Neuron (in vitro differentiated cells): Measurements from ENCODE around the gene KRTAP5-9.
"Not testable (repeated sequence)": the region's sequence is repeated elsewhere in the genome, so short reads cannot be mapped to it uniquely, and the experiment has no call there.

Experiments
- H2AFZ ChIP-seq: one replicate; pipeline ENCODE4 v1.6.1; 2013; ENCODE audit warnings: low read depth, mild to moderate bottlenecking, inconsistent platforms, low read length, moderate library complexity
- H3K27me3 ChIP-seq: one replicate; pipeline ENCODE4 v1.6.1; 2013; ENCODE audit warnings: low read length; ENCODE audit not compliant: insufficient read depth
- H3K36me3 ChIP-seq: one replicate; pipeline ENCODE4 v1.6.1; 2013; ENCODE audit warnings: low read length; ENCODE audit not compliant: insufficient read depth
- H3K4me1 ChIP-seq: one replicate; pipeline ENCODE4 v1.6.1; 2013; ENCODE audit warnings: low read length; ENCODE audit not compliant: insufficient read depth
- H3K4me3 ChIP-seq: 2 replicates; pipeline ENCODE4 v1.5.1; 2013; ENCODE audit warnings: mild to moderate bottlenecking, low read length, moderate library complexity
- H3K9me3 ChIP-seq: one replicate; pipeline ENCODE4 v1.6.1; 2013; ENCODE audit warnings: low read length

The KRTAP5-9 gene

DNA sequence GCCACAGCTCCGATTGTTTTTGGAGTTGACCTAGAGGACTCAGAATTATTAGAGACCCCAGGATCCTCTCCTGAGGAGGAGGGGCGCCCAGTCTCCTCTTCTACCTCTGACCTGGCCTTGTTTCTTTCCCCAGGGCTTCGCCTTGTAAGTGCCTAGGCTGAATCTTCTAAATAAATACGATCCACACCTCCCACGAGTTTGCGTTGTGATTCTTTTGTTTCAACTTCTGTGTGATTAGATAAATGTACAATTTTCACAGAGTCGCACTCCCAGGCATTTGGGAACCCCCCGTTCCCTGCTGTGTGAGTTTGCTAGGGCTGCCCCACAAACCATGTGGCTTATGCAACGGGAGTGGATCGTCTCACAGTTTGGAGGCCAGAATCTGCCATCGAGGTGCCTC is 9.2 kb upstream of the KRTAP5-9 start:
- no peaks in the 10 kb centered on the region for H3K36me3 ChIP-seq
- no peak overlapping the region for H3K4me3 ChIP-seq
- no peak overlapping the region for H2AFZ ChIP-seq
- peaks cover 7% of the 10 kb centered on the region for H3K27me3 ChIP-seq
- no peaks in the 10 kb centered on the region for H3K4me1 ChIP-seq
- H3K9me3 ChIP-seq: no peaks in the 10 kb centered on the region

DNA sequence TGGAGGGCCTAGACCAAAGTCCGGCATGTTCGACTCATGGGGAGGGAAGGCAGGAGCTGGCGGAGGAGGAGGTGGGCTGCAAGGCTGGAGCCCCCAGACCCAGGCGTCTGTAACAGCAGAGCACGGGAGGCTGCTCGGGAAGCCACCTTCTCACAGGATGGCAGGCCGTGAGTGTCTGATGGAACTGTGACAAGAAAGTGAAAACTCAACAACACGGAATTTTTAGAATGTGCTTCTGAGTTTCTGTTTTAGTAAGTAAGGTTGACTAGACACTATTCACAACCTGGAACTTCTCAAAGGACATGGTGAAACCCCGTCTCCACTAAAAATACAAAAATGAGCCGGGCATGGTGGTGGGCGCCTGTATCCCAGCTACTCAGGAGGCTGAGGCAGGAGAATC is 8.2 kb upstream of the KRTAP5-9 start:
- not testable (repeated sequence) for H3K4me3 ChIP-seq, H2AFZ ChIP-seq, H3K9me3 ChIP-seq, H3K36me3 ChIP-seq, H3K27me3 ChIP-seq, H3K4me1 ChIP-seq

DNA sequence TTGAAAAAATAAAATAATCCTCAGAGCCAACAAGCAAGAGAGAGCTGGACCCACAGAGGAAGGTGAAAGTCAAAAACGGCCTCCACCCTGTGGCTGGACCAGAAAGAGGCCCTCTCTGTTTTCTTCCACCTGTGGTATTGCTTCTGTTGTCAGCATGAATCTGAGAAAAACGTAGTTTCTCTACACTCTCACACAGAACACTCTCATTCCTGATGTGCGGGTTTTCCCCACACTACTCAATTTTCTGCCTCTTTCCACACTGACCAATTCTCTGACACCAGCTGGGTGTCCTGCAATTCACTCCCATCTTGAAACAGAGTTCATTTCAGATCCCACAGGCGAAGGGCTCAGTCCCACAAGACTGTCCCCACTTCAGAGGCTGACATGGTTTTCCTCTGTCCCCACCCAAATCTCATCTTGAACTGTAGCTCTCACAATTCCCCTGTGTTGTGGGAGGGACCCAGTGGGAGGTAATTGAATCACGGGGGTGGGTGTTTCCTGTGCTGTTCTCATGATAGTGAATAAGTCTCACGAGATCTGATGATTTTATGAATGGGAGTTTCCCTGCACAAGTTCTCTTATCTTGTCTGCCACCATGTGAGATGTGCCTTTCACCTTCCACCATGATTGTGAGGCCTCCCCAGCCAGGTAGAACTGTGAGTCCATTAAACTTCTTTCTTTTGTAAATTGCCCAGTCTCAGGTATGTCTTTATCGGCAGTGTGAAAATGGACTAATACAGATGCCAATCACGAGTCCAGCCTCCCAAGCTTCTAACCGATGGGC is 7.5 kb upstream of the KRTAP5-9 start:
- not testable (repeated sequence) for H3K4me1 ChIP-seq, H3K36me3 ChIP-seq, H3K9me3 ChIP-seq, H3K4me3 ChIP-seq, H3K27me3 ChIP-seq, H2AFZ ChIP-seq

DNA sequence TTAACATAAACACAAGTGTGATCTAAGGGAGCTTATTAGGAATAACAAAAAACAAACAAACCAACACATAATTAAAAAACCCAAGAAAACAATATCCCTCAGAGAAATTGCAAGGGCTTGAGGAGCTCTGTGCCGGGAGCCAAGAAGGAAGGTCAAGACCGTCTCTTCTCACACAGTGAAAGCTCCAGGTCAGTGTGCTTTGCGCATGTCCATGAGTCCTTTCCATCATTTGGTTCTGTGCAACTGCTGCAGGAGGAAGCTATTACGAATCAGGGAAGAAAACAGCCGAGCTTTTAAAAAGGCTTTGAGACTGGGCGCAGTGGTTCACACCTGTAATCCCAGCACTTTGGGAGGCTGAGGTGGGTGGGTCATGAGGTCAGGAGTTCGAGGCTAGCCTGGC is 5.8 kb upstream of the KRTAP5-9 start:
- Histone ChIP-seq H3K36me3 (no peaks in the 10 kb centered on the region), H3K27me3 (peaks cover 7% of the 10 kb centered on the region), H2AFZ (no peak overlapping the region), H3K4me1 (no peaks in the 10 kb centered on the region), H3K9me3 (no peaks in the 10 kb centered on the region), H3K4me3 (no peak overlapping the region)

DNA sequence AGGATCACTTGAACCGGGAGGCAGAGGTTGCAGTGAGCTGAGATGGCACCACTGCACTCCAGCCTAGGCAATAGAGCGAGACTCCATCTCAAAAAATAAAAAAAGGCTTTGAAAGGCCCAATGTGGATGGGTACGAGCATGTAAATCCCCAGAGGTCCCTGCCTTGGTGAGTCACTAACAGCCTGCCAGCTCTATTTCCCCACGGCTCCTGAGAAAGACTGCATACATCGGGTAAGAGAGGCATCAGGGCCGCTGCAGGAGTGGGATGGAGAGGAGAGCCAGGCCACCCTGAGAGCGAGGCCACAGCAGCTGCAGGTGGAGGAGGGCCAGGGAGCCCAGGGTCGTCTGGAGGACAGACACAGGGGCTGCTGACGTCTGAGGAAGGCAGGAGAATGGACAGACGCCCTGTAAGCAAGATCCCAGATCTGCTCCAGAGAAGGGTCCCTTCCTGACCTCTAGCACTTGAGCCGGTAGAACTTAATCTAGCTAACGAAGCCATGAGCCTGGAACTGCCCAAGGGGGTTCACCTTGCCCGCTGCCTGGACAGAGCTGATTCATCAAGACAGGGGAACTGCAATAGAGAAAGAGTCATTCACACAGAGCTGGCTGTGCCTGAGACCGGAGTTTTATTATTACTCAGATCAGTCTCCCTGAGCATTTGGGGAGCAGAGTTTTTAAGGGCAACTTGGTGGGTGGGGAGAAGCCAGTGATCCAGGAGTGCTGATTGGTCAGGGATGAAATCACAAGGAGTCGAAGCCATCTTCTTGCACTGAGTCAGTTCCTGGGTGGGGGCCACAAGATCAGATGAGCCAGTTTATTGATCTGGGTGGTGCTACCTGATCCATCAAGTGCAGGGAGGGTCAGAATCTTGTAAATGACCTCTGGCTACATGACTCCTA is 5.1 kb upstream of the KRTAP5-9 start:
- Histone ChIP-seq H3K27me3 (peaks cover 7% of the 10 kb centered on the region), H3K9me3 (no peaks in the 10 kb centered on the region), H3K4me1 (no peaks in the 10 kb centered on the region), H2AFZ (no peak overlapping the region), H3K36me3 (no peaks in the 10 kb centered on the region), H3K4me3 (no peak overlapping the region)

DNA sequence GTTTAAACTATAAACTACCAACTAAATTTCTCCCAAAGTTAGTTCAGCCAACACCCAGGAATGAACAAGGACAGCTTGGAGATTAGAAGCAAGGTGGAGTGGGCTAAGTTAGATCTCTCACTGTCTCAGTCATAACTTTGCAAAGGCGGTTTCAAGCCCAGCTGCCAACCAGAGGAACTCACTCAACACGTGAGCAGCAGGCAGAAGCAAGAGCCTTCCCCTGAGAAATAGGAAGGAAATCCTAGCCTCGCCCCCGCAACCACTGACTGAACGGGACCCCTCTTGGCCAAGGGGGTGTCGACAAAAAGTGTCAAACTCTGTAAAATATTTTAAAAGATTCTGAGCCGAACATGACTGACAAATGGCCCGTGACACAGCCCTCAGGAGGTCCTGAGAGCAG is 4.4 kb upstream of the KRTAP5-9 start:
- Histone ChIP-seq H3K9me3 (no peaks in the 10 kb centered on the region), H3K4me3 (no peak overlapping the region), H2AFZ (no peak overlapping the region), H3K4me1 (no peaks in the 10 kb centered on the region), H3K36me3 (no peaks in the 10 kb centered on the region), H3K27me3 (peaks cover 7% of the 10 kb centered on the region)

DNA sequence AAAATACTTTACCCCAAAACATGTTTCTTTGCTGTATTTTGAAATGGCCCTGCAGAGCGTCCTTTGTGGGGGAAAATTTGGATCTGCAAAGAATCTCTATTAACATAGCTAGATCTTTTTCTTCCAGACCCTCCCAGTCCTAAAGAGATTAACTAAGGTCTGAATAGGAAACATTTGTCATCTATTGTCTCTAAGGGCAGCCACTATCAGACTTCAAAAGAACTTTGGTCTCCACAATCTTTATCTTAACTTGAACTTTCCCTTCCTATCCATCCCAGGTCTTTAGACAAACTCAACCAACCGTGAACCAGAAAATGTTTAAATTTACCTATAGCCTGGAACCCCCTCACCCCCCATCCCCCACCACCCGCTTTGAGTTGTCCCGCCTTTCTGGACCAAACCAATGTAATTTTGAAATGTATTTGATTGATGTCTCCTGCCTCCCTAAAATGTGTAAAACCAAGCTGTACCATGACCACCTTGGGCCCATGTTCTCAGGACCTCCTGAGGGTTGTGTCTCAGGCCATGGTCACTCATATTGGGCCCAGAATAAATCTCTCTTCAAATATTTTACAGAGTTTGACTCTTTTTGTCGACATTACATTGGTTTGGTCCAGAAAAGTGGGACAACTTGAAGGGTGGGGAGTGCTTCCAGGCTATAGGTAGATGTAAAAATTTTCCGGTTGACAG is 3.5 kb upstream of the KRTAP5-9 start:
- Histone ChIP-seq H3K36me3 (no peaks in the 10 kb centered on the region), H3K27me3 (peaks cover 2% of the 10 kb centered on the region), H3K4me1 (no peaks in the 10 kb centered on the region), H2AFZ (no peak overlapping the region), H3K9me3 (no peaks in the 10 kb centered on the region), H3K4me3 (no peak overlapping the region)

DNA sequence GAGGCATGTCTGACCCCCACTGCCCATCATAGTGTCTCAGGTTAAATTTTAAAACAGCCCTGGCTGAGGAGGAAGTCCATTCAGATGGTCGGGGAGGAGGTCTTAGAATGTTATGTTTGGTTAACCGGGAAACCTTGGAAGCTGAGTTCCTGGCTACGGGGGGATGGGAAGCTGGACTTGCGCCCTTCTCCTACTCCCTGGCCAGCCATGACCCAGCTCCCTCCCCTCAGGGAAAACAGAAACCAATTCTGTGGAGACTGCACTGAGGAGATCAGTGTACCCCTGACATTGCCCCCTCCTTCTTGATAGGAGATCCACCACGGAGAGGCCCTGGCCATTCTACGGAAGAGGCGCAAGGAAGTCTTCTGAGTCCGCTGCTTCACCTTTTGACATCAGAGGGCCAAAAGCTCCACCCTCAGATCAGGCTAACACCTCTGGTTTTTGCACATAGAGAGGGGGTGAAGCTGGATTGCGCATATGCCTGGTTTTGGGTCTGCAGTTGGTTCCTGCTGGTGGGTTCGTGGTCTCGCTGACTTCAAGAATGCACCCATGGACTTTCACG is 2.7 kb upstream of the KRTAP5-9 start:
- Histone ChIP-seq H3K27me3 (peaks cover 2% of the 10 kb centered on the region), H3K4me1 (no peaks in the 10 kb centered on the region), H2AFZ (no peak overlapping the region), H3K36me3 (no peaks in the 10 kb centered on the region), H3K9me3 (no peaks in the 10 kb centered on the region), H3K4me3 (no peak overlapping the region)

DNA sequence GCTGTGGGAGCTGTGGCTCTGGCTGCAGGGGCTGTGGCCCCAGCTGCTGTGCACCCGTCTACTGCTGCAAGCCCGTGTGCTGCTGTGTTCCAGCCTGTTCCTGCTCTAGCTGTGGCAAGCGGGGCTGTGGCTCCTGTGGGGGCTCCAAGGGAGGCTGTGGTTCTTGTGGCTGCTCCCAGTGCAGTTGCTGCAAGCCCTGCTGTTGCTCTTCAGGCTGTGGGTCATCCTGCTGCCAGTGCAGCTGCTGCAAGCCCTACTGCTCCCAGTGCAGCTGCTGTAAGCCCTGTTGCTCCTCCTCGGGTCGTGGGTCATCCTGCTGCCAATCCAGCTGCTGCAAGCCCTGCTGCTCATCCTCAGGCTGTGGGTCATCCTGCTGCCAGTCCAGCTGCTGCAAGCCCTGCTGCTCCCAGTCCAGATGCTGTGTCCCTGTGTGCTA is 514 bp downstream of the KRTAP5-9 start:
- no peaks in the 10 kb centered on the region for H3K27me3 ChIP-seq
- no peaks in the 10 kb centered on the region for H3K9me3 ChIP-seq
- H3K36me3 ChIP-seq: no peaks in the 10 kb centered on the region
- H3K4me3 ChIP-seq: no peak overlapping the region
- H2AFZ ChIP-seq: no peak overlapping the region
- H3K4me1 ChIP-seq: no peaks in the 10 kb centered on the region

DNA sequence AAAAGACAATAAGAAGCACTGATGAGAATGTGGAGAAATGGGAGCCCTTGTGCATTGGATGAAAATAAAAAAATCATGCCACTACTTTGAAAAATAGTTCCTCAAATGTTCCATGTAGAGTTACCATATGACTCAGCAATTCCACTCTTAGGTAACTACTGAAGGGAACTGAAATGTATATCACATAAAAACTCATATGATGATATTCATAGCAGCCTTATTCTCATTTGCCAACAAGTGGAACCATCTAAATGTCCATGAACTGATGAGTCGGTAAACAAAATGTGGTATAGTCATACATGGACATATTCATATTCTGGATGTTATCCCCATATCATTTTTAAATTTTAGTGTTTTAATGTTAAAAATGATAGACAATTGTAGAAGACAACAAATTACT is 3.5 kb downstream of the KRTAP5-9 start:
- H3K9me3 ChIP-seq: no peaks in the 10 kb centered on the region
- H3K27me3 ChIP-seq: no peaks in the 10 kb centered on the region
- H3K4me1 ChIP-seq: no peaks in the 10 kb centered on the region
- no peak overlapping the region for H2AFZ ChIP-seq
- H3K4me3 ChIP-seq: no peak overlapping the region
- H3K36me3 ChIP-seq: no peaks in the 10 kb centered on the region

DNA sequence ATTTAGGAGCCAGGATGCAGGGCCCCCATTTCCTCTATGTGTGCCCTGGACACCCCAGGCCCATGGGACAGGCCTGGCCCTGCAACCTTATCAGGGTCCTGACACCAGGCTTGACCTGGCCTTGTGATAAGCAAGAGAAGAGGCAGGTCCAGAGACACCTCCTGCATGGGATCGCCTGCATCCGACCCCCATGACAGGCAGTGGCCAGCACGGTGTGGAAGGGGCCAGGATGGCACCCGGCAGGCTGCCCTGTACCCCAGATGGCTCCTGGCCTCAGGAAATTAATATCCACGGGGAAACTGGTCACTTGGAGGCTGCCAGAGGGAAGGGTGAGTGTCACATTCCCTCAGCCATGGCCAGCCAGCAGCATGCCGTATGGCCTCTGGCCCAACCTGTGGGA is 6.8 kb downstream of the KRTAP5-9 start:
- no peaks in the 10 kb centered on the region for H3K9me3 ChIP-seq

DNA sequence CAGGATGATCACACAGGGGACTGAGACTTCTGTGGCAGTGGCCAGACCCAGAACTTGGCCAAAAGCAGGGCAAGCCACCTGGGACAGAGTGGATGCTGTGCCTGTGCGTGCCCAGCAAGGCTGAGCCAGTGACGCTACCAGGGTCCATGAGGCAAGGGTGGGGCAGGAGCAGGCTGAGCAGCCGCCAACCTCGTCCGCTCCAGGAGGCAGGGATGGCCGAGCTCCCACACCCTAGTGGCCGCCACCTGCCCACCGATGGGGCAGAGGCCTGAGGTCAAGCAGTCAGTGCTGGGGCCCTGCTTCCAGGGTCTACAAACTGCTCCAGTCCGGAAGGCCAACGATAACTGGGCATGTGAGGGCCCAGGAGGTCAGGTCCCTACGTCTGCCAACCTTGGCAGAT is 7.3 kb downstream of the KRTAP5-9 start:
- Histone ChIP-seq H3K27me3 (no peaks in the 10 kb centered on the region), H3K4me1 (no peaks in the 10 kb centered on the region), H3K36me3 (no peaks in the 10 kb centered on the region), H2AFZ (no peak overlapping the region), H3K4me3 (no peak overlapping the region), H3K9me3 (no peaks in the 10 kb centered on the region)

More for the DNA sequence above, 6.8 kb downstream of the KRTAP5-9 start:
- H3K36me3 ChIP-seq: no peaks in the 10 kb centered on the region
- H3K4me1 ChIP-seq: no peaks in the 10 kb centered on the region
- H3K4me3 ChIP-seq: no peak overlapping the region
- no peak overlapping the region for H2AFZ ChIP-seq
- H3K27me3 ChIP-seq: no peaks in the 10 kb centered on the region

DNA sequence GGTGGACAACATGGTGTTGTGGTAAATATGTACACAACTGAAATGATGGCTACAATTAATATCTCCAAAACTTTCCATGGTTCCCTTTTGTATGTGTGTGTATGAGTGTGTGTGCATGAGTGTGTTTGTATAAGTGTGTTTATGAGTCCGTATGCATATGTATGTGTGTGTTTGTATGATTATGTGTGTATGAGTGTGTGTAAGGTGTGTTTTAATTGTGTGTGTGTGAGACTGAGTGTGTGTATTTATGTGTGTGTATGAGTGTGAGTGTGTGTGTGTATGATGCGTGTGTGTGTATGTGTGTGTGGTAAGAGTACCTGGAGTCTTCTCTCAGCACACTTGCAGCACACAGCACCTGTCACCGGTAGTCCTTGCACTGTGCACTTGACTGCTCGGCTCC is 7.8 kb downstream of the KRTAP5-9 start:
- no peaks in the 10 kb centered on the region for H3K27me3 ChIP-seq
- no peak overlapping the region for H2AFZ ChIP-seq
- H3K36me3 ChIP-seq: no peaks in the 10 kb centered on the region
- no peaks in the 10 kb centered on the region for H3K9me3 ChIP-seq
- no peaks in the 10 kb centered on the region for H3K4me1 ChIP-seq
- H3K4me3 ChIP-seq: no peak overlapping the region
